HG02763 (cell line): ENCODE data around the gene TMEM134.

Experiments used
- ATAC-seq: cut with Tn5 transposase; IDR thresholded peaks from one replicate; pipeline ENCODE4 v1.9.1; 2021; ENCODE audit warnings: mild to moderate bottlenecking, moderate library complexity; ENCODE audit not compliant: unreplicated experiment

Gene TMEM134

GRCh38 chr11:67463680-67464410 is 5.2 kb downstream of the TMEM134 start:
- no peak for ATAC-seq

- ATAC-seq = no peak
Measured at GRCh38 chr11:67463186-67463585, 5.9 kb downstream of the TMEM134 start.

- no peak for ATAC-seq
Measured at GRCh38 chr11:67458266-67458665, 10.8 kb downstream of the TMEM134 start.

GRCh38 chr11:67457453-67457852 is 11.6 kb downstream of the TMEM134 start:
- no peak for ATAC-seq

- no peak for ATAC-seq
Measured at GRCh38 chr11:67456068-67456705, 12.9 kb downstream of the TMEM134 start.

- no peak for ATAC-seq
Measured at GRCh38 chr11:67455054-67455453, 14.0 kb downstream of the TMEM134 start, which contains the start of gene CABP4. CABP4 (plus strand) TSS chr11:67455354; CDS start chr11:67455424, 70 bp downstream.

GRCh38 chr11:67453816-67454732 is 15.0 kb downstream of the TMEM134 start:
- no peak for ATAC-seq

GRCh38 chr11:67452141-67452952 is 16.7 kb downstream of the TMEM134 start, which contains the start of gene GPR152:
GPR152 (minus strand) TSS chr11:67452729; CDS start chr11:67452724, 5 bp downstream.
- no peak for ATAC-seq

- ATAC-seq = no peak
Measured at GRCh38 chr11:67451658-67451976, 17.4 kb downstream of the TMEM134 start.

- no peak for ATAC-seq
Measured at GRCh38 chr11:67450796-67451657, 18.0 kb downstream of the TMEM134 start.

- ATAC-seq = no peak
Measured at GRCh38 chr11:67449116-67449844, 19.8 kb downstream of the TMEM134 start.

- ATAC-seq = no peak
Measured at GRCh38 chr11:67448220-67448609, 20.8 kb downstream of the TMEM134 start.

- ATAC-seq = no peak
Measured at GRCh38 chr11:67445515-67445914, 23.5 kb downstream of the TMEM134 start.

GRCh38 chr11:67442504-67443404 is 26.3 kb downstream of the TMEM134 start:
- ATAC-seq = no peak

- no peak for ATAC-seq
Measured at GRCh38 chr11:67441731-67442351, 27.2 kb downstream of the TMEM134 start.

GRCh38 chr11:67441098-67441563 is 27.9 kb downstream of the TMEM134 start:
- no peak for ATAC-seq
